Measurements from ENCODE around the gene EXD3.

DNA sequence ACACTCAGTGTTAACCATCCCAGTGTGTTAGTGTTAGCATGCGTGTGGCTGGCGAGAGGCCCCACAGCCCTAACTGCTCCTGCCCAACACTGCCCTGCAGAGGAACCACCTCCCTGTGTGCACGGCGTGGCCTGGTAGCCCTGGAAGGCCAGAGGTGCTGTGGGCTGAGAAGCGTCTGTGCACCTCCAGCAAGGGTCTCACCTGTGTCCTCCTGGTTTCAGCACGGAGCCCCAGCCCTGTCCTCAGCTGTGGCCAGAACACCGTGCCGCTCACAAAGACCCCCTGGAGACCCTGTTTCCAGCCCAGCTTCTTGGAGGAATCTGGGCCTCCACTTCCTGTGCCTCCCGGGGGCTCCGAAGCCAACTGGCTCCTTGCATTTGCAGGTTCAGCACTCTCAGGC, 64.8 kb downstream of the EXD3 start:
- TF ChIP-seq, protein P1, sequence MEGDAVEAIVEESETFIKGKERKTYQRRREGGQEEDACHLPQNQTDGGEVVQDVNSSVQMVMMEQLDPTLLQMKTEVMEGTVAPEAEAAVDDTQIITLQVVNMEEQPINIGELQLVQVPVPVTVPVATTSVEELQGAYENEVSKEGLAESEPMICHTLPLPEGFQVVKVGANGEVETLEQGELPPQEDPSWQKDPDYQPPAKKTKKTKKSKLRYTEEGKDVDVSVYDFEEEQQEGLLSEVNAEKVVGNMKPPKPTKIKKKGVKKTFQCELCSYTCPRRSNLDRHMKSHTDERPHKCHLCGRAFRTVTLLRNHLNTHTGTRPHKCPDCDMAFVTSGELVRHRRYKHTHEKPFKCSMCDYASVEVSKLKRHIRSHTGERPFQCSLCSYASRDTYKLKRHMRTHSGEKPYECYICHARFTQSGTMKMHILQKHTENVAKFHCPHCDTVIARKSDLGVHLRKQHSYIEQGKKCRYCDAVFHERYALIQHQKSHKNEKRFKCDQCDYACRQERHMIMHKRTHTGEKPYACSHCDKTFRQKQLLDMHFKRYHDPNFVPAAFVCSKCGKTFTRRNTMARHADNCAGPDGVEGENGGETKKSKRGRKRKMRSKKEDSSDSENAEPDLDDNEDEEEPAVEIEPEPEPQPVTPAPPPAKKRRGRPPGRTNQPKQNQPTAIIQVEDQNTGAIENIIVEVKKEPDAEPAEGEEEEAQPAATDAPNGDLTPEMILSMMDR (IDR thresholded peaks at IDR 0.05): no peak
- no peak for TF ChIP-seq POLR2A (IDR thresholded peaks at IDR 0.05)
